ENCODE measurements around the gene OCSTAMP.

The OCSTAMP gene, protein sequence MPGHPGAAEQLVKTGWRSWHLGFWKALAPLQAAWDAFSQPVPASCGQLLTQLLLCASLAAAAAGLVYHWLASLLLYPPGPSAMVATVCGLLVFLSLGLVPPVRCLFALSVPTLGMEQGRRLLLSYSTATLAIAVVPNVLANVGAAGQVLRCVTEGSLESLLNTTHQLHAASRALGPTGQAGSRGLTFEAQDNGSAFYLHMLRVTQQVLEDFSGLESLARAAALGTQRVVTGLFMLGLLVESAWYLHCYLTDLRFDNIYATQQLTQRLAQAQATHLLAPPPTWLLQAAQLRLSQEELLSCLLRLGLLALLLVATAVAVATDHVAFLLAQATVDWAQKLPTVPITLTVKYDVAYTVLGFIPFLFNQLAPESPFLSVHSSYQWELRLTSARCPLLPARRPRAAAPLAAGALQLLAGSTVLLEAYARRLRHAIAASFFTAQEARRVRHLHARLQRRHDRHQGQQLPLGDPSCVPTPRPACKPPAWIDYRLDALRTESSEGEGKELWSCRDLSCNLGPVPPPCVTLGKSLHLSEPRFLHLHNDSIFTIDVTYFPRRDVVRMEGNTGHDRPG

GRCh38 chr20:46550461-46550860 is at the start of gene OCSTAMP:
TSS of gene OCSTAMP (minus strand) at chr20:46550654. CDS start at chr20:46550560, 94 bp downstream.
- no peak for DNase-seq

- no peak for DNase-seq
Measured at GRCh38 chr20:46599227-46599987, 49.0 kb upstream of the OCSTAMP start.

DNA sequence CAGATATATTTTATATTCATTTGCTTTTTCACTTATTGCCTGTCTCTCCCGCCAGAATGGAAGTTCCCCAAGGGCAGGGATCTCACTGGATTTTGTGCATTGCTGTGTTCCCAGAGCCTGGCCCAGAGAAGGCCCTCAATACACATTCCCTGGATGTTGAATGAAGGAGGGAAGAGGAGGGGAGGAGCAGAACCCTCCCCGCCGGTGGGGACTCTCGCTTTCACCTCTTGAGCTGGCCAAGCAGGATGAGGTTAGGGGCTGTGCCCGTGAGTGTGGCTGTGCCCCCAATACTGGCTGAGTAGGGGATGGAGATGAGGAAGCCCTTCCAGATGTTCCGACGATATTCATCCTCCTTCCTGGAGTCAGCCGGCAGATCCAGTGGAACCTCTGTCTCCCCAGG is 45.5 kb upstream of the OCSTAMP start:
- DNase-seq, result no peak

GRCh38 chr20:46594725-46595124 is 44.3 kb upstream of the OCSTAMP start:
- DNase-seq, result no peak

- DNase-seq, result no peak
Measured at GRCh38 chr20:46592580-46593362, 42.3 kb upstream of the OCSTAMP start.

DNA sequence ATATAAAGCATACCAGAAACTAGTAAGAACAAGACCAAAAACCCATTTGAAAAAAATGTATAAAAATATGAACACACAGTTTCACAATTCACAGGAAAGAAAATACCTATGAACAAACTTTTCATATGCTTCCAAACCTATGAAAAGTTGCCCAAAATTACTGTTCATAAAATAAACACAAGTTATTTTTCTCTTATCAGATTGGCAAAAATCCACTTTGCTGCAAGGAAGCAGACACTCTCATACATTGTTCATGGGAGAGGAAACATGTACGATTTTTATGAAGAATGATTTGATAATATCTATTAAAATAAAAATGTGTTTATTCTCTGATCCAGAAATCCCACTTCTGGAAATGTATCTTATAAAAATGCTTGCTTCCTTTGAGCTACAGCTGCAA is 40.0 kb upstream of the OCSTAMP start:
- no peak for DNase-seq

DNA sequence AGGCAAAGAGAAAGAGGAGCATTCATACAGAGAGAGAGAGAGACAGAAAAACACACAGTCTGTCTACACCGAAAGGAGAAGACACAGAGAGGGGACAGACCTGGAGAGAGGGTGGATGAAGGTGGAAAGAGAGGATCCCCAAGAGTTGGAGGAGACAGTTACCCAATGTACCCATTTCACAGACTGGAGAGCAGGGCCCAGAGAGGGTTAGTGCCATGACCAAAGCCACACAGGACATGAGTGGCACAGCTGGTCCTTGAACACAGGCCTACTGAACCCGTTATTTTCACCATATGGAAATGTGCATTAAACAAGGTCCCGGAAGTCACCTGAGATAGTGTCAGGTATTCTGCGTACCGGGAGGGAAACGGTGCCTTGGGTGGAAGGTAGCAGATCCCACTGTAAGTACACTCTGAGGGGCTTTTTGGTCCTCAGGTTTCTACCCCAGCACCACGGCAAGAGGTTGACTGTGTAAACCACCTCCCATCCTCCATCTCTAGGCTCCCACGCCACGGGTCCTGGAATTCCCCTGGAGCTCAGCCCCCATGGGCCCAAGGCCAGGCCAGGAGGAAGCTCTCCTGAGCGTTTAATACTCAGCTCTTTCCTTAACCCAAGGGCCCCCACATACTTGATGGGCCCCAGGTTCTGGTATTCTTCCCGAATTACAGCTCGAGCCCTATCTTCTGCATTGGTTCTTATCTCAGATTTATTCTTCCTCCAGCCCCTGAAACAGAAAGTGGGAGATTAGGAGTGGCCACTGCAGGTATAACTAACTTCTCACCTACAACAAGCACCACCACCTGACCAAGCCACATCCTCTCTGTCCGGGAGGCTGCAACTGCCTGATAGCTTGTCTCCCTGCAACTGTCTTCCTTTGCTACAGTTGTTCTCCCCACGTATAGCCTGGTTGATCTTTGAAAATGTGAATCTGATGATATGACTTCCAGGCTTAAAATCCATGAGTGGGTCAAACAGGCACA is 38.4 kb upstream of the OCSTAMP start:
- no peak for DNase-seq

- no peak for DNase-seq
Measured at GRCh38 chr20:46587986-46588385, 37.5 kb upstream of the OCSTAMP start.

- DNase-seq, result no peak
Measured at GRCh38 chr20:46586724-46587123, 36.3 kb upstream of the OCSTAMP start.

GRCh38 chr20:46584508-46584907 is 34.1 kb upstream of the OCSTAMP start:
- DNase-seq, result no peak

DNA sequence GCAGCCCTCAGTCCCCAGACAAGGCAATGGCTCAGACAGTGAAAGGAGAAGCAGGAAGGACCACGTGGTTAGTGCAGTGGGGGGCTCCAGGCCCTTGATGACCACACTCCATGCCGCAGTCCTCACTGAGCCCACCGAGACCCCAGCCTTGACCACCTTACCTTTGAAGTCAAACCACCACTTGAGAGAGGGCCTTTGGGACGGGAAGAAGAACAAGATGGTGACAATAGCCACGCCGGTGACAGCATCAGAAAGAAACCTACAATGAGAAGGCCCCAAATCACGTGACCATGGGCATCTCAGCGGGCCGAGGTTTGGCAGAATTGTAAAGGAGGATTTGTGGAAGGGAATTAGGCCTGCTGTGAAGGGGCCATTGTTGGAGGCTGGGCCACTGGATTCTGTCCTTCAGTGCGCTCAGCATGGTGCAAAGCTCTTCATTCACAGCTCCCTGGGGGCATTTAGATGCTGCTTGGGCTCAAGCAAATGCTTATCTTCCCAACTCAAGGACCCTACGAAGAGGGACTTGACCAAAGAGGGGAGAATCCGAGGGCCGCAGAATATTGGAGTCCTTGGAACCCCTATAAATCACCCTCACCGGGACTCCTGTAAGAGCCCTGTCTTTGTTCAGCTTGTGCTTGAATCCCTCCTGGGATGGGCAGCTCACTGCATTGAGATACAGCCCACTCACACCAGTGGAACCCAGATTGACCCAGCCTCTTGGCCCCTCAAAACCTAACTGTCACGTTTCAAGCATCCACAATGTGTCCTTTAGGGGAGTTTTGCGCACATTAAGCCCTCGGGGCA is 33.2 kb upstream of the OCSTAMP start:
- no peak for DNase-seq

- no peak for DNase-seq
Measured at GRCh38 chr20:46582648-46583047, 32.2 kb upstream of the OCSTAMP start.

DNA sequence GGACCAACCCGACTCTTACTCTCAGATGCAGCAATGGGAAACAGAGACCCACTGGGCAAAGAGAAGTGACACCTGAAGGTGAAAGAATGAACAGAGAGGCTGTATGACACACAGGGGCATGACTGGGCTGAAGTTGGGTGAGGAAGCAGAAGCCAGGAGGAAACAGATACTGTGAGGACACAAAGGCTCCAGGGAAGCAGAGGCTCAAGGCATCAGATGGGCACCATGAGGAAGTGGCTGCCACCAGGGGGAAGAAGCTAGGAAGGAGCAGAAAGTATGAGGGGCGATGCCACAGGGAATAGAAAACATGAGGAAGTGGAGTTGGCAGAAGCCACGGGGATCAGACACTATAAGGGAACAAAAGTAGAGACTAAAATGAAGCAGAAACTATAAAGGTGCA is 30.9 kb upstream of the OCSTAMP start:
- no peak for DNase-seq

DNA sequence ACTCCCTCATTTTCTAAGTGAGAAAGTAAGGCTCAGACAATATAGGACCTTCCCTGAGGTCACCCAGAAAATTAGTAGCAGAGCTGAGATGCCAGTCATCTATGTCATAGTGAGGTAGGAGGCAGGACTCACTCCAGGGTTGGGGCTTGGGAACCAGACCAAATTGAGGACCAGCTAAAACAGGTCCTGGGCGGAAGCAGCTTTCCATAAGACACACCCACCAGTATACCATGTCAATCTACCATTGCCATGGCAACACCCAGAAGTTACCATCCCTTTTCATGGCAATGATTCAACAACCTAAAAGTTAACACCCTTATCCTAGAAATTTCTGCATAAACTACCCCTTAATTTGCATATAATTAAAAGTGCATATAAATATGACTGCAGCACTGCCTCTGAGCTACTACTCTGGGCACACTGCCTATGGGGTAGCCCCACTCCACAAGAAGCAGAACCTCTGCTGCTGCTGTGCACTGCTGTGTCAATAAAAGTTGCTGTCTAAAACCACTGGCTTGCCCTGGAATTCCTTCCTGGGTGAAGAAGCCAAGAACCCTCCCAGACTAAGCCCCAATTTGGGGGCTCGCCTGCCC is 30.3 kb upstream of the OCSTAMP start:
- no peak for DNase-seq

DNA sequence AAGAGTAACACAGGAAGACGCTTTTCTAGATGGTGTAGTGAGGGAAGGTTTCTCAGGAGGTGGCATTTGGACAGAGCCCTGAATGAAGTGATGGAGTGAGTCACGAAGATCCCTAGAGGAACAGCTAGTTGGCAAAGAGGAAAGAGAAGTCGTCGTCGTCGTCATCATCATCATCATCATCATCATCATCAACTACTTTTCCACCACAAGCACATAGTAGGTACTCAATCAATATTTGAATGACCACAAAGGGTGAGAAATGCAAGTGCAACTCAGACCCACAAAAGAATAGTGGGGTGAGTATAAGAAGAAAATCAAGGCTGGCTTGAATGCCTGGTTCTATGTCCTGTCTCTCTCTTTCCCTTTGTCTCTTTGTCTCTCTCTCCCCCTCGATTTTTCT is 28.3 kb upstream of the OCSTAMP start:
- DNase-seq, result no peak

GRCh38 chr20:46576774-46577395 is 26.4 kb upstream of the OCSTAMP start:
- DNase-seq, result no peak

GRCh38 chr20:46575937-46576461 is 25.5 kb upstream of the OCSTAMP start:
- DNase-seq, result no peak

GRCh38 chr20:46575394-46575793 is 24.9 kb upstream of the OCSTAMP start:
- no peak for DNase-seq

DNA sequence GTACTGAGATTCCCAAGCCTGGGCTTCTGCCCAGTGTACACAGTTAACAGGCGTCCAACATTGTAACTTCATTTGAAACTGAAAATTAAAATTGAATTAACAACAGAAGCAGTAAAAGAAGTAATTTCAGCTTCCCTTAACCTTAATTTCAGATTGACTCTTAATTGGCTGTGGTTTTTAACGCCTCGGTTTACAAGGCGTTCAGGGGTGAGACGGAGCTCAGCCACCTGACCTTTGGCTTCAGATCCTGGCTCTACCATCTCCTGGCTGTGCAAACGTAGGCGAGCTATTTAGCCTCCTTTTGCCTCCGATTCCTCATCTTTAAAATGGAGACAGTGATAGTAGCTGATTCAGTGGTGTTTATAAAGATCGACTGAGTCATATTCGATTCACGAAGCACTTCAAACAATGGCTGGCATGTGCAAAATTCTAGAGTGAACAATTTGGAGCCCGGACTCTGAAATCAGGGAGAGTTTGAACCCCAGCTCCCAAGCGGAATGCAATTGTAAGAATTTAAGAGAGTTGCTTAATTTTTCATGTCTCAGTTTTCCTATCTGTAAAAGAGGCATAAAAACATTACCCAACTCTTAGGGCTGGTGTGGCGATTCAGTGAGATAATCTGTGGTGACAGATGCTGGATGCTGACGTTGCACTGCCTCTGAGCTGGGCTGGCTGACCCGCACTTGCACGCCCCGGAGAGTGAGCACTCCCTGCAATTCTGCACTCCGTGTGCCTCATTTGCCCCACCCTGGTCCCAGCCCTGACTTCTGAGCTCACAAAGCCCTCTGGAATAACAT is 23.5 kb upstream of the OCSTAMP start:
- DNase-seq, result no peak

All from activated CD4-positive, alpha-beta T cell treated with anti-CD3 and anti-CD28 coated beads, Interleukin-2, amount 50 U/mL, for 1 hour (primary cell).